ENCODE results near the gene TRIM24.
"Not testable (repeated sequence)": the region's sequence is repeated elsewhere in the genome, so short reads cannot be mapped to it uniquely, and the experiment has no call there.

Gene TRIM24

DNA sequence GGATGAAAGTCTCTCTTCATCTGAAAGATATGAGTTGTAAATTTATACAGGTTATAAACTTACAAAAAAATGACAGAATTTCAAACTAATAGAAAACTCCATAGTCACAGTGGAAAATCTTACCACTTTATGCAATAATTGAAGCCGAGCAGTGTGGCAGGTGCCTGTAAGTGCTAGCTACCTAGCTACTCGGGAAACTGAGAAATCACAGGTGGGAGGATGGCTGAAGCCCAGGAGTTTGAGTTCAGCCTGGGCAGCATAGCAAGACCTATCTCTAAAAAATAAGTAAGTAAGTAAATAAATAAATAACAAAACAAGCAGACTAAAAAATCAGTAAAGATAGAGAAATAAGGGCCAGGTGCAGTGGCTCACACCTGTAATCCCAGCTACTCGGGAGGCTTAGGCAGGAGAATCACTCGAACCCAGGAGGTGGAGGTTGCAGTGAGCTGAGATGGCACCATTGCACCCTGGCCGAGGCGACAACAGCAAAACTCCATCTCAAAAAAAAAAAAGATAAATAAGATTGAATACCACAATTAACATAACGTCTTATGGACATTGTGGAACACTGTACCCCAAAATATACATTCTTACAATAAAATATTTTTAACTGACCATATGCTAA is 61.9 kb downstream of the TRIM24 start:
- no peak for DNase-seq (ENCODE audit: low read depth)
- TF ChIP-seq, protein P1, sequence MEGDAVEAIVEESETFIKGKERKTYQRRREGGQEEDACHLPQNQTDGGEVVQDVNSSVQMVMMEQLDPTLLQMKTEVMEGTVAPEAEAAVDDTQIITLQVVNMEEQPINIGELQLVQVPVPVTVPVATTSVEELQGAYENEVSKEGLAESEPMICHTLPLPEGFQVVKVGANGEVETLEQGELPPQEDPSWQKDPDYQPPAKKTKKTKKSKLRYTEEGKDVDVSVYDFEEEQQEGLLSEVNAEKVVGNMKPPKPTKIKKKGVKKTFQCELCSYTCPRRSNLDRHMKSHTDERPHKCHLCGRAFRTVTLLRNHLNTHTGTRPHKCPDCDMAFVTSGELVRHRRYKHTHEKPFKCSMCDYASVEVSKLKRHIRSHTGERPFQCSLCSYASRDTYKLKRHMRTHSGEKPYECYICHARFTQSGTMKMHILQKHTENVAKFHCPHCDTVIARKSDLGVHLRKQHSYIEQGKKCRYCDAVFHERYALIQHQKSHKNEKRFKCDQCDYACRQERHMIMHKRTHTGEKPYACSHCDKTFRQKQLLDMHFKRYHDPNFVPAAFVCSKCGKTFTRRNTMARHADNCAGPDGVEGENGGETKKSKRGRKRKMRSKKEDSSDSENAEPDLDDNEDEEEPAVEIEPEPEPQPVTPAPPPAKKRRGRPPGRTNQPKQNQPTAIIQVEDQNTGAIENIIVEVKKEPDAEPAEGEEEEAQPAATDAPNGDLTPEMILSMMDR (IDR thresholded peaks at IDR 0.05; ENCODE audit: low read length, missing control alignments) = no peak
- H3K4me3 ChIP-seq (replicated peaks; ENCODE audit: low read depth, low read length) = no peak overlapping the region

DNA sequence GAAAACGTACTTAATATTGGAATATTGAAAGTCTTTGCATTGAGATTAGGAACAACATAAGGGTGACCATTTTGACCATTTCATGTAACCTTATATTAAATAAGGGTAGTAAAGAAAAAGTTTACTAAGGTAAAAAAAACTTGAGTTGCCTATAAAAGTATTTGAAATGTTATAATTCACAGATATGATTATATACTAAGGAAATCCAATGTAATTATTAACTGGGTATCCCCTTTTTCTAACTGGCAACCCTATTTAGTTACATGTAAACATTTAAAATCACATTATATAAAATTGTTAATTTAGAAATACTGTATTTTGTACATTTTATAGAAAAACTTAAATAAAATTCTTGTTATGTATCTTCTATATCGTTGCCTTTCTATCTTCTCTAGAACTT is 64.2 kb downstream of the TRIM24 start:
- TF ChIP-seq, protein P1 (IDR thresholded peaks at IDR 0.05; ENCODE audit: low read length, missing control alignments) = no peak
- H3K4me3 ChIP-seq (replicated peaks; ENCODE audit: low read depth, low read length) = no peak overlapping the region
- DNase-seq (ENCODE audit: low read depth) = no peak

DNA sequence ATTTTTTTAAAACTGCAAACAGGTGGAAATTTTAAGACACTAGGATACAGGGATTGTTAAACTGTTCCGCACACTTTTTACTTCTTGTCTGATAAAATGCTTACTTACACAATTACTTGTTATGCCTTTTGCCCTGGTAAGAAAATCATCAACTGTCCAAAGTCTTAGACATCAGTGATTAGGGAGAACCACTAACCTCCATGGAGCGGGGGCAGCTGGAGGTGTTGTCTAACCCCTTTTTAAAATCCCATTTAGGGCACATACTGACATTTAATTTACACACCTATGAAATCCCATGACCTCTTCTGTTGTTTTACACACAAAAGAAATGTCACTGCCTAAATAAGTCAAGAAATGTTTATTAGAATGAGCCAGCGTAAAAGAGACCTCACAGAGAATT is 65.7 kb downstream of the TRIM24 start:
- DNase-seq (ENCODE audit: low read depth) = no peak
- TF ChIP-seq, protein P1 (IDR thresholded peaks at IDR 0.05; ENCODE audit: low read length, missing control alignments) = no peak
- H3K4me3 ChIP-seq (replicated peaks; ENCODE audit: low read depth, low read length) = no peak overlapping the region

DNA sequence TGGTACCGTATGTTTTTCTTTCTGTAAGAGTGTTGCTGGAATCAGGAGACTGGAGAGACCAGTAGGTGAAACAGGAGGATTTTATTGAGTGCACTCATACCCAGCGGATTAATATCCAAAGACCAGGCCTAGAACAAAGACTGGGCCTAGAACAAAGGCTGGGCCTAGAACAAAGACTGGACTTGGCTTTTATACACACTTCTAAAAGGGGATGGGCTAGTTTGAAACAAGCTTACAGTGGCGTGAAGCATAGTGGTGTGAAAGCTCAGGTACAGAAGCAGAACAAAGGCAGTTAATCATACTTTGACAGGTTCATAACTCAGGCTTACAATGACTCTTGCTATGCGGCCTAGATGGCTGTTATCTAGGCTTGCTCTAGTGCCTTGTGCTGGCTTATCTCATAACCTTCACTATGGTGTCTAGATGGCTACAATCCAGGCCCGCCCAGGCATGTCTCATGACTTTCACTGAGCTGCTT is 67.7 kb downstream of the TRIM24 start:
- peak; percentile 29 for DNase-seq (ENCODE audit: low read depth)
- no peak overlapping the region for H3K4me3 ChIP-seq (replicated peaks; ENCODE audit: low read depth, low read length)
- TF ChIP-seq, protein P1 (IDR thresholded peaks at IDR 0.05; ENCODE audit: low read length, missing control alignments) = no peak

DNA sequence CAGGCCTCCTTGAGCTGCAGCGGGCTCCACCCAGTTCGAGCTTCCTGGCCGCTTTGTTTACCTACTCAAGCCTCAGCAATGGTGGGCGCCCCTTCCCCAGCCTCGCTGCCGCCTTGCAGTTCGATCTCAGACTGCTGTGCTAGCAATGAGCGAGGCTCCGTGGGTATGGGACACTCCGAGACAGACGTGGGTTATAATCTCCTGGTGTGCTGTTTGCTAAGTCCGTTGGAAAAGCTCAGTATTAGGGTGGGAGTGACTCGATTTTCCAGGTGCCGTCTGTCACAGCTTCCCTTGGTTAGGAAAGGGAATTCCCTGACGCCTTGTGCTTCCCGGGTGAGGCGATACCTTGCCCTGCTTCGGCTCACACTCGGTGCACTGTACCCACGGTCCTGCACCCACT is 76.8 kb downstream of the TRIM24 start:
- DNase-seq (ENCODE audit: low read depth); H3K4me3 ChIP-seq (replicated peaks; ENCODE audit: low read depth, low read length): not testable (repeated sequence)

DNA sequence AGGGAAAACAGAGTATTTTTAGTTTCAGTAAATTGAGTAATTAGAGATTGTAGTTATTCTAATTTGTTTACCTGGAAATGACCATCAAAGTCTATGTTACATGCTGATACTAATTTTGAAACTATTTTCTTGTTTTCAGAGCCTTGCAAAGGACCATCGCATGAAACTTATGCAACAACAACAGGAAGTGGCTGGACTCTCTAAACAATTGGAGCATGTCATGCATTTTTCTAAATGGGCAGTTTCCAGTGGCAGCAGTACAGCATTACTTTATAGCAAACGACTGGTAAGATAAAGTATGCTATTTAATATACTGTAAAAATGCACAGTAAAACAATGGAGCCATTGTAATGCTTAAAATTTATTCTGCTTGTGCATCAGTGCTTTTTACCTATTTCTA is 78.5 kb downstream of the TRIM24 start:
- H3K4me3 ChIP-seq (replicated peaks; ENCODE audit: low read depth, low read length) = no peak overlapping the region
- TF ChIP-seq, protein P1 (IDR thresholded peaks at IDR 0.05; ENCODE audit: low read length, missing control alignments) = no peak
- peak; percentile 83 for DNase-seq (ENCODE audit: low read depth)

DNA sequence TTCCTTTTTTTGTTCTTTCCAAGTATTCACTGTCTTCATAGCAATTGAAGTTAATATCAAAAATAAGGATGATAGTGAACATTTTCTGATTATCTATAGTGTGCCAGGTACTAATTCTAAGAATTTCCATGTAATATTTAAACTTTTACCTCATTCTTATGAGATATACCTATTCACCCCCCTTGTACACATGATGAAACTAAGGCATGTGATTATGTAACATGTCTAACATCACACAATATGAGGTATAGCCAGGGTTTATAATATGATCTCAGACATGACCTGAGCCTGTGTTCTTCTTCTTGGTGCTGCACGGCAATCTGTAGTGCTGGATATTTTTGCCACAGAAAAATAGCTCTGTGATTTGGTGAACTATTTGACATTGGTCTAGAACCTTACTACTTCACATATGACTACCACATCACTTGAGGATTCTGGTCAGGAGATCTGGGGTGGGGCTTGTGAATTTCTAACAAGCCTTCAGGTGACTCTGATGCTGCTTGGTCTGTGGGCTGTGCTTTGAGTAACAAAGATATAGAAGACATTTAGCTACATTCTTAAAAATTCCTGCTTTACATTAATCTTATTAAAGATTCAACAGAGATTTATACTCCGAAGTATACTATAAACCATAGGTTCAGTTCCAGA is 79.1 kb downstream of the TRIM24 start:
- no peak overlapping the region for H3K4me3 ChIP-seq (replicated peaks; ENCODE audit: low read depth, low read length)
- TF ChIP-seq, protein P1 (IDR thresholded peaks at IDR 0.05; ENCODE audit: low read length, missing control alignments) = no peak
- peak; percentile 42 for DNase-seq (ENCODE audit: low read depth)
